GM12878 (cell line): ENCODE results near the gene CTR9. TPM values are rescaled to one million over a fixed set of nuclear protein-coding genes. Genes with fewer than 3 reads are reported as not detected.

Experiments used
- ATAC-seq: fragments of 200-7000 bp; cut with Tn5 transposase; 3 replicates; pipeline ENCODE4 v1.9.1; 2020; ENCODE audit warnings: mild to moderate bottlenecking, moderate library complexity
- BruUV-seq: library from RNA; stranded (reverse); fragments of 400-500 nt; replicated peaks from 2 replicates; lab custom pipeline; 2021; lab: Mats Ljungman, UMichigan
- CTCF ChIA-PET: fragments of 300-600 bp; sonication (Branson Sonifier 250); formaldehyde crosslinking; extraction: SDS; loops from one replicate; lab custom pipeline; 2021; ENCODE audit warnings: inconsistent platforms; lab: Yijun Ruan, JAX
- POLR2A ChIA-PET: fragments of 350-600 bp; formaldehyde crosslinking; extraction: SDS; loops from one replicate; lab custom pipeline; 2021; ENCODE audit warnings: inconsistent platforms; lab: Charles Lee
- RAD21 ChIA-PET: fragments of 300-600 bp; sonication (Branson Sonifier 250); formaldehyde crosslinking; loops from one replicate; lab custom pipeline; 2023; ENCODE audit warnings: antibody characterized with exemption; ENCODE audit not compliant: unreplicated experiment; lab: Charles Lee
- SMC1A ChIA-PET: fragments of 300-600 bp; sonication (Branson Sonifier 250); formaldehyde crosslinking; loops from one replicate; lab custom pipeline; 2023; ENCODE audit not compliant: unreplicated experiment, uncharacterized antibody; lab: Charles Lee
- DNase-seq: peaks from one replicate; pipeline ENCODE4 v3.0.0-alpha.2; 2011; ENCODE audit warnings: low read depth, low spot score
- FAIRE-seq: peaks from 3 replicates; lab custom pipeline; 2011; peaks lifted over from hg19 to GRCh38; lab: Jason Lieb, UNC
- H2AFZ ChIP-seq: 2 replicates; pipeline ENCODE4 v1.6.0; 2011; ENCODE audit warnings: low read depth, low read length, control low read depth; ENCODE audit not compliant: control insufficient read depth
- H3K27ac ChIP-seq: 2 replicates; pipeline ENCODE4 v1.5.1; 2011; ENCODE audit warnings: control low read depth; ENCODE audit not compliant: control insufficient read depth, insufficient read depth
- H3K27me3 ChIP-seq, 2 experiments: replicated peaks in 1 of 2; 2 replicates each; pipeline versions ENCODE4 v1.6.0 to v1.6.1; 2011; ENCODE audit warnings: low read length in 1 of 2; ENCODE audit not compliant: control insufficient read depth in 2 of 2, insufficient read depth in 2 of 2
- H3K36me3 ChIP-seq, 2 experiments: 2 replicates each; pipeline ENCODE4 v1.5.1; 2011; ENCODE audit warnings: low read length in 1 of 2; ENCODE audit not compliant: control insufficient read depth in 2 of 2, insufficient read depth in 2 of 2
- H3K4me1 ChIP-seq: 2 replicates; pipeline ENCODE4 v1.6.1; 2011; ENCODE audit warnings: mild to moderate bottlenecking, low read length, moderate library complexity, mixed read lengths; ENCODE audit not compliant: control insufficient read depth, insufficient read depth
- H3K4me2 ChIP-seq: 2 replicates; pipeline ENCODE4 v1.6.0; 2011; ENCODE audit warnings: control low read depth; ENCODE audit not compliant: control insufficient read depth, insufficient read depth
- H3K4me3 ChIP-seq: fragments of 200-600 bp; sonication (generic); 2 replicates; pipeline ENCODE4 v1.5.1; 2016
- H3K79me2 ChIP-seq: 2 replicates; pipeline ENCODE4 v1.6.0; 2011; ENCODE audit warnings: low read length; ENCODE audit not compliant: control insufficient read depth, insufficient read depth
- H3K9ac ChIP-seq: 2 replicates; pipeline ENCODE4 v1.8.0; 2011; ENCODE audit warnings: low read length, control low read depth, mixed read lengths; ENCODE audit not compliant: control insufficient read depth, insufficient read depth
- H3K9me3 ChIP-seq: replicated peaks from 3 replicates; pipeline ENCODE4 v1.5.1; 2011; ENCODE audit warnings: mild to moderate bottlenecking, low read length; ENCODE audit not compliant: control insufficient read depth, insufficient read depth
- H4K20me1 ChIP-seq: 2 replicates; pipeline ENCODE4 v1.6.0; 2011; ENCODE audit not compliant: control insufficient read depth, insufficient read depth
- KAT2A ChIP-seq: conservative IDR thresholded peaks from 2 replicates; pipeline ENCODE4 v1.6.1; 2011; ENCODE audit warnings: low read depth, low read length; ENCODE audit not compliant: control insufficient read depth
- TAF1 ChIP-seq: IDR thresholded peaks from 2 replicates; pipeline ENCODE4 v1.6.1; 2011; ENCODE audit warnings: mild to moderate bottlenecking, low read depth, low read length, borderline replicate concordance
- WGBS: methylation state at CpG from one replicate; pipeline ENCODE4 v1.1.6; 2016; ENCODE audit warnings: low lambda C conversion rate; ENCODE audit not compliant: insufficient replicate concordance, insufficient coverage; ENCODE audit errors: missing lambda C conversion rate; 5-methylcytosine and 5-hydroxymethylcytosine counted together
- in situ Hi-C: fragments of 300-500 bp; cut with MboI; formaldehyde crosslinking; loops from 9 replicates; pipeline ENCODE4 v1.14.3; 2018; ENCODE audit warnings: mixed read lengths
- intact Hi-C: fragments of 100-400 bp; cut with micrococcal nuclease; formaldehyde crosslinking; loops from one replicate; pipeline ENCODE4 v1.14.2; 2022; ENCODE audit not compliant: unreplicated experiment
- polyA plus RNA-seq, 11 experiments: library from polyadenylated mRNA; depleted of rRNA in 4 of 11; unstranded in 6 of 11; stranded (reverse) in 5 of 11; fragments of >200 nt; fragmentation: Nextera tagmentation in 4 of 11; fragmentation: Illumina TruSeq in 1 of 11; extraction: Ambion mirVana in 4 of 11; extraction: Trizol in 1 of 11; gene quantifications; 1 replicate in 1 of 11; 2 replicates in 10 of 11; pipeline versions ENCODE4 v1.2.1 to v1.2.3, GENCODE V29; 2011 to 2016; ENCODE audit warnings: inconsistent platforms in 2 of 11, missing spikeins in 2 of 11, low read depth in 1 of 11
- total RNA-seq, 4 experiments: library from RNA; depleted of rRNA in 3 of 4; stranded (reverse); fragments of >200 nt in 3 of 4; fragmentation: Illumina TruSeq in 1 of 4; extraction: Trizol in 1 of 4; gene quantifications; 2 replicates each; pipeline versions ENCODE4 v1.2.1 to v1.2.3, GENCODE V29; 2013 to 2021
- TF ChIP-seq, protein P1 (sequence below), 3 experiments: IDR thresholded peaks in 2 of 3; conservative IDR thresholded peaks in 1 of 3; 2 replicates each; pipeline ENCODE4 v1.5.1; 2011; ENCODE audit warnings: low read depth in 3 of 3, low read length in 3 of 3, mild to moderate bottlenecking in 3 of 3, control low read depth in 2 of 3, moderate library complexity in 2 of 3, inconsistent platforms in 1 of 3, mixed read lengths in 1 of 3; ENCODE audit not compliant: control insufficient read depth in 2 of 3, insufficient read depth in 1 of 3; ENCODE audit errors: extremely low read depth in 1 of 3

The CTR9 gene
- total and polyA plus RNA-seq, 10 of the 15 experiments (the other 5 are each of a cell fraction or from before 2014, with no cell fraction given), result 13.9 to 54.9 (median 28.9) TPM

DNA sequence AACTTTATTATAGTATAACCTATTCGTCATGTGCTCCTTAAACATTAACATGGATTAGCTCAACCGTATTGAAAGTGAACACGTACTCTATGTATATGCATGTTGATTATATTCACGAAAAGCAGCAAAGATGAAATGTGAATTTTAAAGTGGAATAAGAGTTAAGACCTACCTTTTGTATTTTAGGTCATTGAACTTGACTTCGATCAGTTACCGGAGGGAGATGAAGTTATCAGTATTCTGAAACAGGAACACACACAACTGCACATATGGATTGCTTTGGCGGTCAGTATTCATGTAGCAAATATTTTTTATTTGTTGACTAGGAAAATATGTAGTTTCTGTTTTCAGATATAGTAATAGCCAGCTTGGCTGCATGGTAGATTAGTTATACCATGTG lies 1.4 kb downstream of the CTR9 start:
- ATAC-seq, result no peak
- Histone ChIP-seq H3K9ac (peak overlapping the region; percentile 94; the same call in 1 of the 2 replicates), H3K27ac (no peak overlapping the region), H3K4me2 (peak overlapping the region; percentile 64), H4K20me1 (no peaks in the 10 kb centered on the region), H3K4me3 (peak overlapping the region; percentile 92), H2AFZ (no peak overlapping the region), H3K79me2 (peaks cover 21% of the 10 kb centered on the region), H3K9me3 (no peaks in the 10 kb centered on the region), H3K27me3 (no peaks in the 10 kb centered on the region), H3K36me3 (peaks cover 3 to 14% of the 10 kb centered on the region in 2 experiments), H3K4me1 (peaks cover 3% of the 10 kb centered on the region; the same call in 1 of the 2 replicates)
- ChIA-PET POLR2A (interaction anchor here (0.9 to 1.9 kb wide), 3 partner anchors 10 to 57 kb away, joined by 3 to 5 read pairs (median 5); partner anchors contain the start of gene EIF4G2), SMC1A (interaction anchor here (0.9 to 1.2 kb wide), 5 partner anchors 9 to 225 kb away, joined by 3 to 5 read pairs (median 5); partner anchors contain the start of gene EIF4G2), RAD21 (interaction anchor here (0.9 kb wide), 1 partner anchor 11 kb away, joined by 3 read pairs; no protein-coding TSS in a partner anchor), CTCF (interaction anchor here (0.6 to 3.3 kb wide), 5 partner anchors 10 to 106 kb away, joined by 3 to 23 read pairs (median 6); no protein-coding TSS in a partner anchor)
- no peak for FAIRE-seq
- intact Hi-C loops (loop anchor here (5.0 kb wide), 3 partner anchors 55 to 295 kb away; partner anchors contain the start of genes AMPD3, EIF4G2 and ZBED5), in situ Hi-C loops (no loop called here)
- BruUV-seq, result no TSS peak
- WGBS, result 98% methylated on average over 7 of the region's 7 CpGs
- DNase-seq, result no peak
- TF ChIP-seq KAT2A, result no peak

DNA sequence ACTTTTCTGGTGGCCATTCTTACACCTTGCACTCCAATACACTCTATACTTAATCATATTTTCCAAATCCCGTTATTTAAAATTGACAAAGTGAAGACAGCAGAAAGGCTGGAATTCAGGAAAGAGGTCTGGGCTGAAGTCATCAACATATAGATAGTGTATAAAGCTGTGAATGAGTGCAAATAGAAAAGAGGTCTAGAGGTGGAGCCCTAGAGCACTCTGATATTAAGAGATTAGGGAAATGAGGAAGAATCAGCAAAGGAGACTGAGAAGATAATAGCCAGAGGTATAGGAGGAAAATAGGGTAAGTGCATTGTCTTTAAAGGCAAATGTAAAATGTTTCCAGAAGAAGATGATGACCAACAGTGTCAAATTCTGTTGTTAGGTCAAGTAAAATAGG lies 7.9 kb downstream of the CTR9 start:
- CTCF ChIA-PET, result interaction anchor here (1.5 to 4.1 kb wide), 3 partner anchors 12 to 45 kb away, joined by 3 to 23 read pairs (median 23); no protein-coding TSS in a partner anchor
- no TSS peak for BruUV-seq
- Histone ChIP-seq H3K36me3 (peaks cover 3 to 21% of the 10 kb centered on the region in 2 experiments; a peak in 3 of 4 replicates), H3K27ac (no peak overlapping the region), H3K9me3 (no peaks in the 10 kb centered on the region), H3K4me2 (no peak overlapping the region), H3K27me3 (no peaks in the 10 kb centered on the region), H2AFZ (no peak overlapping the region), H3K4me1 (peaks cover 11% of the 10 kb centered on the region), H3K4me3 (no peak overlapping the region), H3K79me2 (no peaks in the 10 kb centered on the region), H3K9ac (no peak overlapping the region), H4K20me1 (no peaks in the 10 kb centered on the region)
- RAD21 ChIA-PET, result no interaction called here
- POLR2A ChIA-PET, result interaction anchor here (1.3 kb wide), 1 partner anchor 12 kb away, joined by 3 read pairs; no protein-coding TSS in a partner anchor
- in situ Hi-C loops (no loop called here), intact Hi-C loops (no loop called here)
- 100% methylated on average over 1 of the region's 1 CpG for WGBS
- SMC1A ChIA-PET, result interaction anchor here (1.6 kb wide), 1 partner anchor 46 kb away, joined by 4 read pairs; no protein-coding TSS in a partner anchor
- no peak for FAIRE-seq
- TF ChIP-seq, protein P1, sequence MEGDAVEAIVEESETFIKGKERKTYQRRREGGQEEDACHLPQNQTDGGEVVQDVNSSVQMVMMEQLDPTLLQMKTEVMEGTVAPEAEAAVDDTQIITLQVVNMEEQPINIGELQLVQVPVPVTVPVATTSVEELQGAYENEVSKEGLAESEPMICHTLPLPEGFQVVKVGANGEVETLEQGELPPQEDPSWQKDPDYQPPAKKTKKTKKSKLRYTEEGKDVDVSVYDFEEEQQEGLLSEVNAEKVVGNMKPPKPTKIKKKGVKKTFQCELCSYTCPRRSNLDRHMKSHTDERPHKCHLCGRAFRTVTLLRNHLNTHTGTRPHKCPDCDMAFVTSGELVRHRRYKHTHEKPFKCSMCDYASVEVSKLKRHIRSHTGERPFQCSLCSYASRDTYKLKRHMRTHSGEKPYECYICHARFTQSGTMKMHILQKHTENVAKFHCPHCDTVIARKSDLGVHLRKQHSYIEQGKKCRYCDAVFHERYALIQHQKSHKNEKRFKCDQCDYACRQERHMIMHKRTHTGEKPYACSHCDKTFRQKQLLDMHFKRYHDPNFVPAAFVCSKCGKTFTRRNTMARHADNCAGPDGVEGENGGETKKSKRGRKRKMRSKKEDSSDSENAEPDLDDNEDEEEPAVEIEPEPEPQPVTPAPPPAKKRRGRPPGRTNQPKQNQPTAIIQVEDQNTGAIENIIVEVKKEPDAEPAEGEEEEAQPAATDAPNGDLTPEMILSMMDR (IDR thresholded peaks at IDR 0.05 in 2 of 3, conservative IDR thresholded peaks at IDR 0.05 in 1 of 3; ENCODE audit: control insufficient read depth in 2 of 3, extremely low read depth in 1 of 3, insufficient read depth in 1 of 3, low read depth in 3 of 3, low read length in 3 of 3), result peak in 1 of 3 experiments; percentile 5; a peak in 1 of 6 replicates
- no peak for TF ChIP-seq TAF1
- no peak for DNase-seq
- peak; percentile 34; the same call in 1 of the 3 replicates for ATAC-seq
